H1 (cell line): Measurements from ENCODE around the gene CACNA2D4. TPM values are rescaled to one million over a fixed set of nuclear protein-coding genes. Genes with fewer than 3 reads are reported as not detected.

ENCODE experiments used
- FOSL1 ChIP-seq: IDR thresholded peaks from 2 replicates; pipeline ENCODE4 v1.6.1; 2011; ENCODE audit warnings: mild to moderate bottlenecking, low read depth, low read length, moderate library complexity; ENCODE audit not compliant: insufficient read depth
- HDAC2 ChIP-seq, 2 experiments: fragments of 300-600 bp in 1 of 2; sonication (generic) in 1 of 2; IDR thresholded peaks; 2 replicates each; pipeline ENCODE4 v1.6.1; 2011 to 2012; ENCODE audit warnings: low read depth in 2 of 2, low read length in 2 of 2, mild to moderate bottlenecking in 2 of 2, moderate library complexity in 2 of 2, borderline replicate concordance in 1 of 2, inconsistent platforms in 1 of 2
- NANOG ChIP-seq: IDR thresholded peaks from 2 replicates; pipeline ENCODE4 v1.6.1; 2011; ENCODE audit warnings: low read length, low read depth, mild to moderate bottlenecking, inconsistent platforms; ENCODE audit not compliant: insufficient read depth, poor library complexity, severe bottlenecking
- RNF2 ChIP-seq: fragments of 200-900, 300-1000 bp; sonication (generic); IDR thresholded peaks from 2 replicates; pipeline ENCODE4 v1.7.1; 2016; ENCODE audit warnings: borderline replicate concordance, low read depth, mild to moderate bottlenecking, antibody characterized with exemption, low read length; ENCODE audit not compliant: poor library complexity, severe bottlenecking; ENCODE audit errors: missing control alignments
- SP1 ChIP-seq: IDR thresholded peaks from 2 replicates; pipeline ENCODE4 v1.6.1; 2011; ENCODE audit warnings: low read depth, low read length
- SP2 ChIP-seq: IDR thresholded peaks from 2 replicates; pipeline ENCODE4 v1.6.1; 2012; ENCODE audit warnings: mild to moderate bottlenecking, low read length, inconsistent platforms
- TEAD4 ChIP-seq: IDR thresholded peaks from 2 replicates; pipeline ENCODE4 v1.6.1; 2012; ENCODE audit warnings: low read depth, low read length, inconsistent platforms, mixed read lengths
- polyA plus RNA-seq, 7 experiments: library from polyadenylated mRNA; depleted of rRNA in 3 of 7; stranded (reverse) in 5 of 7; unstranded in 2 of 7; fragments of >200 nt in 5 of 7; fragments of 200-250 nt in 2 of 7; gene quantifications; 1 replicate in 5 of 7; 2 replicates in 1 of 7; 4 replicates in 1 of 7; pipeline versions ENCODE4 v1.2.1 to v1.2.3, GENCODE V29; 2011 to 2013; ENCODE audit warnings: missing spikeins in 2 of 7, mixed read lengths in 2 of 7
- total RNA-seq: library from RNA; stranded (reverse); fragmentation: NEBNext Ultra II Directional; extraction: Animal tissue kit (Norgen Biotek cat#: 25700); gene quantifications from 2 replicates; pipeline ENCODE4 v1.2.1, GENCODE V29; 2021
- TF ChIP-seq, protein P1 (sequence below): fragments of 300-600 bp; sonication (generic); IDR thresholded peaks from 2 replicates; pipeline ENCODE4 v1.7.1; 2012; ENCODE audit warnings: low read length, moderate library complexity, mild to moderate bottlenecking, inconsistent platforms; ENCODE audit not compliant: insufficient replicate concordance

Gene CACNA2D4
- total and polyA plus RNA-seq, 2 of the 8 experiments (the other 6 are each of a cell fraction or from before 2014, with no cell fraction given) = 0.44 to 0.88 TPM

DNA sequence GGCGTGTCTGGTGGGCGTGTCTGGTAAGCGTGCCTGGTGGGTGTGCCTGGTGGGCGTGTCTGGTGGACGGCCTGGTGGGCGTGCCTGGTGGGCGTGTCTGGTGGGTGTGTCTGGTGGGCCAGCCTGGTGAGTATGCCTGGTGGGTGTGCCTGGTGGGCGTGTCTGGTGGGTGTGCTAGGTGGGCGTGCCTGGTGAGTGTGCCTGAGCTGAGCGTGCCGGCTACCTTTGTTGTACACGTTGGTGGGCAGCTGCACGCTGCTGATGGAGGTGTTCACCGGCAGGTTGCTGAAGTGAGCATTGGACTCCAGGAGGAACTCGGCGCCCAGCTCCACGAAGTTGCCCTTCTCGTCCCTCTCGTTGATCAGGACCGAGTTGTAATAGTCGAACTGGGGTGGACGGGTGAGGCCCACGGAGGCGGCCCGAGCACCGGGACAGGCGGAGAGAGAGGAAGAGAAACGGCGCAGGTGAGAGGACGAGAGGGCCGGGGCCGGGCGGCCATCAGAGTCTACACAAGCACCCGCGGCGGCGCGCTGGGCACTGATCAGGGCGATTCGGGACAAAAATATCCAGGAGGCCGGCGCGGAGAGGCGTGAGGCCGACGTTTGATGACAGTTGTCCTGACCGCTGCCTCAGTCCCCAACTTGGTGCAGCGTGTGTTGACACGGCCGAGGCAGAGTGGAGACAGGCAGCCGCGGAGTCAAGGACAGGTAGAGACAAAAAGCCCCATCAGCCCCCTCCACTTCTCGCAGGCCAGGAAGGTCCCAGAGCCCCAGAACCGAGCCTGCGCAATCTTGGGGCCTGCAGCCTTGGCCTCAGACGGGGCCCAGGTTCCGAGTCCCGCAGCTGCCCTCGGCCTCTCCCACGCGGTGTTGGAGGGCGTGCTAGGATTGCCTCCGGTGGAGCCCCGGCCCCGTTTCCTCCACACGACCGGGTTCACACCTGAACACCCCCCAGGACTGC, 10.5 kb downstream of the CACNA2D4 start (continued):
- TF ChIP-seq, protein P1, sequence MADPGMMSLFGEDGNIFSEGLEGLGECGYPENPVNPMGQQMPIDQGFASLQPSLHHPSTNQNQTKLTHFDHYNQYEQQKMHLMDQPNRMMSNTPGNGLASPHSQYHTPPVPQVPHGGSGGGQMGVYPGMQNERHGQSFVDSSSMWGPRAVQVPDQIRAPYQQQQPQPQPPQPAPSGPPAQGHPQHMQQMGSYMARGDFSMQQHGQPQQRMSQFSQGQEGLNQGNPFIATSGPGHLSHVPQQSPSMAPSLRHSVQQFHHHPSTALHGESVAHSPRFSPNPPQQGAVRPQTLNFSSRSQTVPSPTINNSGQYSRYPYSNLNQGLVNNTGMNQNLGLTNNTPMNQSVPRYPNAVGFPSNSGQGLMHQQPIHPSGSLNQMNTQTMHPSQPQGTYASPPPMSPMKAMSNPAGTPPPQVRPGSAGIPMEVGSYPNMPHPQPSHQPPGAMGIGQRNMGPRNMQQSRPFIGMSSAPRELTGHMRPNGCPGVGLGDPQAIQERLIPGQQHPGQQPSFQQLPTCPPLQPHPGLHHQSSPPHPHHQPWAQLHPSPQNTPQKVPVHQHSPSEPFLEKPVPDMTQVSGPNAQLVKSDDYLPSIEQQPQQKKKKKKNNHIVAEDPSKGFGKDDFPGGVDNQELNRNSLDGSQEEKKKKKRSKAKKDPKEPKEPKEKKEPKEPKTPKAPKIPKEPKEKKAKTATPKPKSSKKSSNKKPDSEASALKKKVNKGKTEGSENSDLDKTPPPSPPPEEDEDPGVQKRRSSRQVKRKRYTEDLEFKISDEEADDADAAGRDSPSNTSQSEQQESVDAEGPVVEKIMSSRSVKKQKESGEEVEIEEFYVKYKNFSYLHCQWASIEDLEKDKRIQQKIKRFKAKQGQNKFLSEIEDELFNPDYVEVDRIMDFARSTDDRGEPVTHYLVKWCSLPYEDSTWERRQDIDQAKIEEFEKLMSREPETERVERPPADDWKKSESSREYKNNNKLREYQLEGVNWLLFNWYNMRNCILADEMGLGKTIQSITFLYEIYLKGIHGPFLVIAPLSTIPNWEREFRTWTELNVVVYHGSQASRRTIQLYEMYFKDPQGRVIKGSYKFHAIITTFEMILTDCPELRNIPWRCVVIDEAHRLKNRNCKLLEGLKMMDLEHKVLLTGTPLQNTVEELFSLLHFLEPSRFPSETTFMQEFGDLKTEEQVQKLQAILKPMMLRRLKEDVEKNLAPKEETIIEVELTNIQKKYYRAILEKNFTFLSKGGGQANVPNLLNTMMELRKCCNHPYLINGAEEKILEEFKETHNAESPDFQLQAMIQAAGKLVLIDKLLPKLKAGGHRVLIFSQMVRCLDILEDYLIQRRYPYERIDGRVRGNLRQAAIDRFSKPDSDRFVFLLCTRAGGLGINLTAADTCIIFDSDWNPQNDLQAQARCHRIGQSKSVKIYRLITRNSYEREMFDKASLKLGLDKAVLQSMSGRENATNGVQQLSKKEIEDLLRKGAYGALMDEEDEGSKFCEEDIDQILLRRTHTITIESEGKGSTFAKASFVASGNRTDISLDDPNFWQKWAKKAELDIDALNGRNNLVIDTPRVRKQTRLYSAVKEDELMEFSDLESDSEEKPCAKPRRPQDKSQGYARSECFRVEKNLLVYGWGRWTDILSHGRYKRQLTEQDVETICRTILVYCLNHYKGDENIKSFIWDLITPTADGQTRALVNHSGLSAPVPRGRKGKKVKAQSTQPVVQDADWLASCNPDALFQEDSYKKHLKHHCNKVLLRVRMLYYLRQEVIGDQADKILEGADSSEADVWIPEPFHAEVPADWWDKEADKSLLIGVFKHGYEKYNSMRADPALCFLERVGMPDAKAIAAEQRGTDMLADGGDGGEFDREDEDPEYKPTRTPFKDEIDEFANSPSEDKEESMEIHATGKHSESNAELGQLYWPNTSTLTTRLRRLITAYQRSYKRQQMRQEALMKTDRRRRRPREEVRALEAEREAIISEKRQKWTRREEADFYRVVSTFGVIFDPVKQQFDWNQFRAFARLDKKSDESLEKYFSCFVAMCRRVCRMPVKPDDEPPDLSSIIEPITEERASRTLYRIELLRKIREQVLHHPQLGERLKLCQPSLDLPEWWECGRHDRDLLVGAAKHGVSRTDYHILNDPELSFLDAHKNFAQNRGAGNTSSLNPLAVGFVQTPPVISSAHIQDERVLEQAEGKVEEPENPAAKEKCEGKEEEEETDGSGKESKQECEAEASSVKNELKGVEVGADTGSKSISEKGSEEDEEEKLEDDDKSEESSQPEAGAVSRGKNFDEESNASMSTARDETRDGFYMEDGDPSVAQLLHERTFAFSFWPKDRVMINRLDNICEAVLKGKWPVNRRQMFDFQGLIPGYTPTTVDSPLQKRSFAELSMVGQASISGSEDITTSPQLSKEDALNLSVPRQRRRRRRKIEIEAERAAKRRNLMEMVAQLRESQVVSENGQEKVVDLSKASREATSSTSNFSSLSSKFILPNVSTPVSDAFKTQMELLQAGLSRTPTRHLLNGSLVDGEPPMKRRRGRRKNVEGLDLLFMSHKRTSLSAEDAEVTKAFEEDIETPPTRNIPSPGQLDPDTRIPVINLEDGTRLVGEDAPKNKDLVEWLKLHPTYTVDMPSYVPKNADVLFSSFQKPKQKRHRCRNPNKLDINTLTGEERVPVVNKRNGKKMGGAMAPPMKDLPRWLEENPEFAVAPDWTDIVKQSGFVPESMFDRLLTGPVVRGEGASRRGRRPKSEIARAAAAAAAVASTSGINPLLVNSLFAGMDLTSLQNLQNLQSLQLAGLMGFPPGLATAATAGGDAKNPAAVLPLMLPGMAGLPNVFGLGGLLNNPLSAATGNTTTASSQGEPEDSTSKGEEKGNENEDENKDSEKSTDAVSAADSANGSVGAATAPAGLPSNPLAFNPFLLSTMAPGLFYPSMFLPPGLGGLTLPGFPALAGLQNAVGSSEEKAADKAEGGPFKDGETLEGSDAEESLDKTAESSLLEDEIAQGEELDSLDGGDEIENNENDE = no peak
- TF ChIP-seq TEAD4 = no peak
- TF ChIP-seq SP1 = no peak
- TF ChIP-seq NANOG = no peak
- TF ChIP-seq RNF2 = no peak
- no peak for TF ChIP-seq HDAC2 (IDR thresholded peaks at IDR 0.05; ENCODE audit: borderline replicate concordance in 1 of 2, low read depth in 2 of 2, low read length in 2 of 2)
- TF ChIP-seq SP2 = no peak
- no peak for TF ChIP-seq FOSL1
